DMS53 treated with DMSO at 0.1 percent for 48 hours (cell line): ENCODE measurements around the gene ADCY2.
A peak's percentile ranks its signal among the peaks of the same experiment; 100 is the strongest.

Source experiments
- DNase-seq: peaks from one replicate; lab custom pipeline; 2025; ENCODE audit not compliant: unreplicated experiment; lab: John Stamatoyannopoulos, UW

ADCY2 gene

GRCh38 chr5:7501061-7501460, 105.1 kb downstream of the ADCY2 start:
- no peak for DNase-seq

DNA sequence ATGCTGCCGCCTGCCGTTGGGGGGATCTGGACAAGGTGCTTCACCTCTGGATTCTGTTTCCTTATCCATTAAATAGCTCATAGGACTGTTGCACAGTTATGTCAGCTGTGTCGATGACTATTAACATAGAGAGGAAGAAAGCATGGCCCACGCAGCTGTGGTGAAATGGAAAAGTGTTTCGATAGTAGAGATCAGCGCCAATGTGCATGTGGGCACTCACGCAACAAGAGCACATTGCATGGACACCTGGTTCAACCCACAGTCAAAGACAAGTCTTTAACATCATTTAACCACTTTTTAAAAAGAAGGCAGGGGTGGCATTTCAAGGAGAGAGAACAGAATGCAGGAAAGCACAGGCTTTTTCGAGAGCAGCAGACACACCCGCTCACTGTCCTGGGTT, 107.6 kb downstream of the ADCY2 start:
- DNase-seq, result no peak

- DNase-seq, result no peak
Observed at GRCh38 chr5:7515284-7515914, 119.5 kb downstream of the ADCY2 start.

- no peak for DNase-seq
Observed at GRCh38 chr5:7516253-7516652, 120.3 kb downstream of the ADCY2 start.

DNA sequence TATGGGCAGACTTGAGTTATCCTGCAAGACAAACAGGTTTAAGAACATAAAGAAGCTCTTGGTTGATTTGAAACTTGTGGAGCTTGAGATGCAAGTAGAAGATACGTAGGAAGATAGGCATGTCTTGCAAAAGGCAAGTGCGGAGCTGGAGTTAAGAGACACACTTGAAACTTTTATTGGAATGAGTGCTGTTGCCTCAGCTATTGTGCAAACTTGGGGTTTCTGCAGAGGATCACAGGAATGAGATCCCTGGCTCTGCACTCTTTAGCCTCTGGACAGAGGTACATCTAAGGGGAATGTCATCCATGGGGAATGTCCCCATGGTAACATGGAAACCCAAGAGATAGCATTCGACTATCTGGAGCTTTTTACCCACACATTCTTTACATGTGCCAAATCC, 121.1 kb downstream of the ADCY2 start:
- no peak for DNase-seq

GRCh38 chr5:7518947-7519560, 123.1 kb downstream of the ADCY2 start:
- no peak for DNase-seq

- DNase-seq, result no peak
Observed at GRCh38 chr5:7519564-7519963, 123.6 kb downstream of the ADCY2 start.

DNA sequence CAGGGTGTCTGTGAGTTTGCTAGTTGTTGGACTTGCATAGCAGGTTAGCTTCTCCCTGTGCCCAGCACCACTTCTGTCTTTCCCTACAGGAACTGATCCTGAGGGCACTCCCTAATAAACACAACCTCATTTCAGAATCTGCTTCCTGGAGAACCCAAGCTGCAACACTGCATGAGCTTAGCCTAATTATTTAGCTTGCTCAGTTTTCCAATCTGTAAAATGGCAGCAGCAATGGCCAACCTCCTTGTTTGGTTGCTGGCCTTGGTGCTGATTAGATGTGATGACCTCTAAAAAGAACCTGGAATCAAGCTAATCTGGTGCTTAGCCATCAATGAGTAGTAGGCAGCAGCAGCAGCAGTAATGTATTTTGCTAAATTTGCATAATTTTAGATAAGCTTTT, 133.9 kb downstream of the ADCY2 start:
- DNase-seq, result no peak

- DNase-seq, result no peak
Observed at GRCh38 chr5:7533941-7534340, 138.0 kb downstream of the ADCY2 start.

DNA sequence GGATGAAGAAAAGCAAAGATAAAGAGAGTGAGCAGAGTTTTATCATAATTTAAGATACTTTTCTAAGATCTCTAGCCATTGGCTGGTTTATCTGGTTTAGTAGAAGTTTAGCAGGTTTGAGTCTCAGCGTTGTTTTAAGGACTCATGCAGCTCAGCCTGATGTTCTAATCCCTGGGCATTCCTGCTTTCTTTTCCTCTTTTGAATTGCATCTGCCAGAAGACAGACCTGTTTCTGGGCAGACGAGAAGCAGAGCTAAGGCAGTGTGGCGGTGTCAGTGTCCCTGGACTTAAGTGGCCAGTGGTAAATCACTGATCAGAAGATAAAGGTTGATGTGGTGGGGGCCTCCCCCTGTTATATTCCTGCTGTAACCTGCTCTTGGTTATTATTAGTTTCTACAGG, 138.6 kb downstream of the ADCY2 start:
- DNase-seq, result no peak

- no peak for DNase-seq
Observed at GRCh38 chr5:7537573-7537972, 141.6 kb downstream of the ADCY2 start.

GRCh38 chr5:7539571-7539970, 143.6 kb downstream of the ADCY2 start:
- no peak for DNase-seq

GRCh38 chr5:7540736-7541485, 145.0 kb downstream of the ADCY2 start:
- peak; percentile 17 for DNase-seq

DNA sequence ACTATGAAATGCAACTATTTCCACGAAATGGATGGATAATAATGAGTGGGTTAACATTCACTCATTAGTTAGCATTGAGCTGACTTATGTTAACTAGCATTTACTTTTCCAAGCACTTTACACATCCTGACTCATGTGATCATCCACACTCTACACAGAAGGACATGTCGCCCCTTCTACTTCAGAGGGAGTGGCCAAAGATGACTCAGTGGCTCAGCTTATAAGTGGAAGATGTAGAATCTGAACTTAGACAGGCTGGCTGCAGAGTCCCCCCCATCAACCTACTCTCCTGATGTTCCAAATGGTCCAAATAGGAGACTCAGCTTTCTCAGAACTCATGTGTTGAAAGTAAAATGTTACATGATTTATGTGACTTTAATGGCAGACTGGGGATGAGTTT, 146.0 kb downstream of the ADCY2 start:
- DNase-seq, result no peak

DNA sequence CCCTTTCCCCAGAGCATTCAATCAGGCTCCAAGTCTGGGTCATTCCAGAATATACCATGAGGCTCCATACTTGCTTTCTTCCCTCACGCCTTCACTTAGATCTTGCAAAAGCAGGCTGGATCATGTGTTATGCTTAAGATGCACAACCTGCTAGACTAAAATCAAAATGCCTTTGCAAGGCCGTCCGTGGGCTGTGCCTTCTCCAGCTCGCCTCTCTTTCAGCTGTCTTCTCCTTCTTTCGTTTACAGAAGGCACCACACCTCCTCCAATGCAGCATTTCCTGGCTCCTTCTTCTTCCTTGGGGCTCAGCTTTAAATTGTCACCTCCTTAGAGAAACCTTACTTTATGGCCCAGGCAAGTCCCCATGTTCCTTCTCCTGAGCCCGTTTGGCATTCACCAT, 150.6 kb downstream of the ADCY2 start:
- no peak for DNase-seq

DNA sequence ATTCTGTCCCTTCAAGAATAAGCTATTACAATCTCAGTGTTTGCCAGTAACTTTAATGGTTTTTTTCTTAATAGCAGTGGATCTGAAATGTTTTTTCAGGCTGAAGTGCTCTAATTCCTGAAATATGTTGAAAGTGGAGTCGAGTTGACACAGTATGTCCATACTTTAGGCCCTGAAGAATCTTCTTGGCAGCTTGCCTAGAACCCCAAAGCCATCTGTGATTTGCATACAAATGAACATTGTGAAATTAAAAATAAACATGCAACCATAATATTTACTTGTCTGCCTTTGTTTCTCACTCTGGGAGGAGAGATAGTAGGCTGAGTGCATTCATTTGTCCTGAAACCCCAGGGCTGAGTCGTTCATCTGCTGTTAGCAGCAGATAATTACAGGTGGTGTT, 152.7 kb downstream of the ADCY2 start:
- no peak for DNase-seq

GRCh38 chr5:7565559-7565958, 169.6 kb downstream of the ADCY2 start:
- DNase-seq, result no peak

DNA sequence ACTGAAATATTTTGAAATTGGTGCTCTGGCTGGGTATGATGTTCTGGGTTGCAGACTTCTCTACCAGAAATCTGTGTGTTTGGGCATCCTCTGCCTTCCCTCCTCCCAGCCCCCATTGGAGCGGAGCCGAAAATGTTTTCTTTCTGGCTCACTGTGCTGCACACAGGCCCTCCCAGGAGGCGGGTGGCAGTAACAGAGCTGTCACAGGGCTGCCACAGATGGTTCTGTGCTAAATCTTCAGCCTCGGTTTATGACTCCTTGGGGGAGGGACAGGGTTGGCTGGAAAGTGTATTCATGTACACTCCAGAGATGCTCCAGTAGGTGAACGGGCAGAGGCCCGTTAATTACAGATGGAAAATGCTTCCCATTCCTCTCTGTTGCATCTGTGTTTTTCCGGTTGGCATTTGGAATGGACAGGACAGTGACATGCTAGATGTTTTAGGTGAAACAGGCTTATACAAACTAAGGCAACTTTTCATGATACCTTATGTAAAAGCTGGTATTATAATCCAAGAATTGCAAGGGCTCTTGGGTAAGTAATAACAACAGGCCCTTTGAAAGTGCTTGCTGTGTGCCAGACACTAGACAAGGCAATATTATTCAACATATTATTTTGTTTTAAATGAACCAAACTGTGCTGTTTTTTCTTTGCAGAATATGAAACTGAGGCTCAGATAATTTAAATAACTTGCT, 180.2 kb downstream of the ADCY2 start:
- DNase-seq, result no peak

DNA sequence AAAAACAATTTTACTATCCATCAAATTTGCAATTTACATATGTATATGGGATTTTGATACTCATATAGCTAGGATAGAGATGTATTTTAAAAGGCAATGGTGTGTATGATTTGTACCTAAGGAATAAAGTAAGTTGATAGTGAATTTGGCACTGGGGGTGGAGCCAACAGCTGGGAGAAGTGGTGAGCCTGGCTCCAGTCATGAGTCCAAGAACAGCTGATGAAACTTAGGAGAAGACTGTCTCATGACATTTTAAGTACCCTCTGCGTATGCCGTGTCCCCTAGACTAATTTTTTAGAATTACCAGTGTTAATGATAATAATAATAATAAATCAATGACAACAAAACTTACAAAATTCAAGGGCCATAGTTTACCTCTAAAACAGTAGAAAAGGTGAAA, 181.4 kb downstream of the ADCY2 start:
- no peak for DNase-seq

DNA sequence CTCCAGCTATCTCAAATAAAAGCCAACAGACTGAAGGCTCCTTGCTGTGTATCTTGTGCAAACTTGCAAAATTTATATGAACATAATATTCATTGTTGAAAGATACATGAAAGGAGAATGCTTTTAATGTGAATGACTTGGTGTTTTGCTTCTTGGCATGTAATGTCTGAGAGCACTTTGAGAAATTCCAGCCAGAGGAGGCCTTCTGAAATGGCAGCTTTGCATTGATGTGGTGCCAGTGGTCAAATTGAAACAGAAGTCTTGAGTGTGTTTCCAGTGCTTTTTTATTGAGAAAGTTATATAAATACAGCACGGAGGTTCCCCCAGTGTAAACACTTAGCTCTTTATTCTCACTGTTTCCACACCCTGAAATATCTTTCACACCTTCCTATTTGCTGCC, 182.1 kb downstream of the ADCY2 start:
- no peak for DNase-seq

- no peak for DNase-seq
Observed at GRCh38 chr5:7584749-7585148, 188.8 kb downstream of the ADCY2 start.

DNA sequence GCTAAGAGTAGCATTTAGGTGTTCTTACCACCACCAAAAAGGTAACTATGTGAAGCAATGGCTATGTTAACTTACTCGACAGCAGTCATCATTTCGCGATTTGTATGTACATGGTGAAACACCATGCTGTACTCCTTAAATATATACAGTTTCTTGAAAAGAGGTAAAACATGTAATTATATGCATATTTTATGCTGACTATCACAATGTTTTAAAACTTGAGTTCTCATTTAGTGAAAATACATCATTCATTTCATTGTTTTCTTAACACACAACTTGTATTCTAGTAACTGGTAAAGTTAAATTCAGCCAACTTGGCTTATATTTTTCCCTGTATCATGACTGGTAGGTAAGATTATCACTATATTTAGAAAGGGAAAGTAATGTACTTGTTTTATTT, 189.9 kb downstream of the ADCY2 start:
- DNase-seq, result no peak
